HL-60 (cell line): ENCODE measurements around the gene ZSCAN5B.

ENCODE experiments used
- CTCF ChIP-seq: IDR thresholded peaks from one replicate; pipeline ENCODE4 v1.5.1; 2011; ENCODE audit warnings: low read length, control low read depth, inconsistent platforms; ENCODE audit not compliant: insufficient read depth
- POLR2AphosphoS5 ChIP-seq: IDR thresholded peaks from 2 replicates; pipeline ENCODE4 v1.6.1; 2012; ENCODE audit warnings: low read depth
- REST ChIP-seq: IDR thresholded peaks from 2 replicates; pipeline ENCODE4 v1.6.1; 2012; ENCODE audit warnings: low read depth; ENCODE audit not compliant: insufficient replicate concordance

GRCh38 chr19:56170261-56170660 is 27.3 kb downstream of the ZSCAN5B start:
- TF ChIP-seq CTCF (no peak), REST (no peak), POLR2AphosphoS5 (no peak)
